IMR-90 (cell line): ENCODE measurements around the gene SLC35F3. TPM values are rescaled to one million over a fixed set of nuclear protein-coding genes. Genes with fewer than 3 reads are reported as not detected.

Experiments
- ATAC-seq: fragments of 200-7000 bp; cut with Tn5 transposase; 2 replicates; pipeline ENCODE4 v1.9.1; 2020; ENCODE audit warnings: low read depth, mild to moderate bottlenecking, moderate library complexity
- BruUV-seq: library from RNA; stranded (reverse); fragments of 400-500 nt; replicated peaks from 2 replicates; lab custom pipeline; 2021; lab: Mats Ljungman, UMichigan
- CTCF ChIA-PET: fragments of 300-600 bp; formaldehyde crosslinking; extraction: SDS; loops from one replicate; lab custom pipeline; 2021; ENCODE audit warnings: antibody characterized with exemption; lab: Yijun Ruan, JAX
- POLR2A ChIA-PET: fragments of 300-600 bp; sonication (Branson Sonifier 250); formaldehyde crosslinking; loops from one replicate; lab custom pipeline; 2022; ENCODE audit warnings: antibody characterized with exemption; ENCODE audit not compliant: unreplicated experiment; lab: Charles Lee
- DNase-seq: peaks from one replicate; pipeline ENCODE4 v3.0.0; 2013
- H2AFZ ChIP-seq: replicated peaks from 2 replicates; pipeline ENCODE3; 2013; ENCODE audit warnings: low read length, mild to moderate bottlenecking; ENCODE audit not compliant: poor library complexity
- H2AK5ac ChIP-seq: 2 replicates; pipeline ENCODE4 v1.6.1; 2013; ENCODE audit warnings: low read depth, low read length, inconsistent platforms
- H2AK9ac ChIP-seq: replicated peaks from 2 replicates; pipeline ENCODE3; 2013; ENCODE audit warnings: mild to moderate bottlenecking, low read depth, low read length, moderate library complexity; ENCODE audit not compliant: poor library complexity
- H2BK120ac ChIP-seq: 2 replicates; pipeline ENCODE4 v1.6.1; 2013; ENCODE audit warnings: low read depth, low read length, inconsistent platforms
- H2BK15ac ChIP-seq: 3 replicates; pipeline ENCODE4 v1.6.1; 2013; ENCODE audit warnings: low read depth, low read length, inconsistent platforms
- H2BK20ac ChIP-seq: 2 replicates; pipeline ENCODE4 v1.6.1; 2013; ENCODE audit warnings: low read depth, mild to moderate bottlenecking, inconsistent platforms, low read length, moderate library complexity
- H2BK5ac ChIP-seq: 2 replicates; pipeline ENCODE4 v1.6.1; 2013; ENCODE audit warnings: mild to moderate bottlenecking, low read depth, low read length, inconsistent platforms; ENCODE audit not compliant: poor library complexity, severe bottlenecking
- H3K14ac ChIP-seq: replicated peaks from 2 replicates; pipeline ENCODE4 v1.6.1; 2013; ENCODE audit warnings: low read depth, low read length, inconsistent platforms
- H3K18ac ChIP-seq: 2 replicates; pipeline ENCODE4 v1.6.1; 2013; ENCODE audit warnings: low read depth, low read length, control low read depth
- H3K23ac ChIP-seq: 2 replicates; pipeline ENCODE4 v1.6.1; 2013; ENCODE audit warnings: low read depth, low read length, inconsistent platforms
- H3K27ac ChIP-seq: 2 replicates; pipeline ENCODE4 v1.5.1; 2013; ENCODE audit warnings: mild to moderate bottlenecking, control low read depth, low read length; ENCODE audit not compliant: insufficient read depth
- H3K27me3 ChIP-seq: 2 replicates; pipeline ENCODE4 v1.6.1; 2013; ENCODE audit warnings: low read length; ENCODE audit not compliant: control insufficient read depth, insufficient read depth
- H3K36me3 ChIP-seq: 2 replicates; pipeline ENCODE4 v1.6.1; 2013; ENCODE audit warnings: low read length, mixed read lengths; ENCODE audit not compliant: control insufficient read depth, insufficient read depth
- H3K4ac ChIP-seq: 2 replicates; pipeline ENCODE4 v1.6.1; 2013; ENCODE audit warnings: low read depth, low read length, inconsistent platforms
- H3K4me1 ChIP-seq: 2 replicates; pipeline ENCODE4 v1.6.1; 2013; ENCODE audit warnings: low read length, mixed read lengths; ENCODE audit not compliant: control insufficient read depth, insufficient read depth
- H3K4me2 ChIP-seq: 2 replicates; pipeline ENCODE4 v1.6.1; 2013; ENCODE audit warnings: low read depth, mild to moderate bottlenecking, control low read depth, low read length, moderate library complexity
- H3K4me3 ChIP-seq: 2 replicates; pipeline ENCODE4 v1.5.1; 2013; ENCODE audit warnings: low read depth, mild to moderate bottlenecking, control low read depth, low read length, moderate library complexity; ENCODE audit not compliant: insufficient read depth
- H3K56ac ChIP-seq: 2 replicates; pipeline ENCODE4 v1.6.1; 2013; ENCODE audit warnings: low read length, inconsistent platforms; ENCODE audit not compliant: insufficient read depth; ENCODE audit errors: extremely low read depth
- H3K79me1 ChIP-seq, 2 experiments: 2 replicates each; pipeline ENCODE4 v1.6.1; 2013; ENCODE audit warnings: low read length in 2 of 2, inconsistent platforms in 1 of 2, low read depth in 1 of 2
- H3K9ac ChIP-seq: 2 replicates; pipeline ENCODE4 v1.6.1; 2013; ENCODE audit warnings: low read depth, low read length, control low read depth
- H3K9me1 ChIP-seq: 2 replicates; pipeline ENCODE4 v1.6.1; 2013; ENCODE audit warnings: low read length, inconsistent platforms; ENCODE audit not compliant: insufficient read depth
- H3K9me3 ChIP-seq: 2 replicates; pipeline ENCODE4 v1.6.1; 2013; ENCODE audit warnings: low read length; ENCODE audit not compliant: control insufficient read depth, insufficient read depth
- H4K20me1 ChIP-seq: 2 replicates; pipeline ENCODE4 v1.6.1; 2013; ENCODE audit warnings: low read length, inconsistent platforms; ENCODE audit not compliant: insufficient read depth
- H4K5ac ChIP-seq: 2 replicates; pipeline ENCODE4 v1.6.1; 2013; ENCODE audit warnings: mild to moderate bottlenecking, low read depth, low read length, control low read depth
- H4K8ac ChIP-seq, 2 experiments: 2 replicates each; pipeline ENCODE4 v1.6.1; 2013; ENCODE audit warnings: low read depth in 2 of 2, low read length in 2 of 2, control low read depth in 1 of 2, inconsistent platforms in 1 of 2
- H4K91ac ChIP-seq: 2 replicates; pipeline ENCODE4 v1.6.1; 2013; ENCODE audit warnings: low read depth, low read length, inconsistent platforms; ENCODE audit not compliant: insufficient read depth
- CEBPB ChIP-seq: IDR thresholded peaks from 2 replicates; pipeline ENCODE4 v1.6.1; 2012; ENCODE audit warnings: low read depth, low read length, improper control_type of control experiment
- MAZ ChIP-seq: IDR thresholded peaks from 2 replicates; pipeline ENCODE4 v1.6.1; 2012; ENCODE audit warnings: low read depth, mild to moderate bottlenecking, low read length, improper control_type of control experiment, moderate library complexity, borderline replicate concordance
- MXI1 ChIP-seq: IDR thresholded peaks from 2 replicates; pipeline ENCODE4 v1.6.1; 2012; ENCODE audit warnings: low read depth, mild to moderate bottlenecking, low read length, moderate library complexity, borderline replicate concordance
- SMC3 ChIP-seq: fragments of 150-350 bp; IDR thresholded peaks from 2 replicates; pipeline ENCODE4 v1.6.1; 2016; ENCODE audit warnings: low read depth, mild to moderate bottlenecking, antibody characterized with exemption, low read length, moderate library complexity
- WGBS, 2 experiments: methylation state at CpG; one replicate each; pipeline versions ENCODE4 v1.1.5 to v1.1.7; 2013; ENCODE audit warnings: missing lambda C conversion rate in 2 of 2; ENCODE audit not compliant: insufficient read length in 1 of 2; ENCODE audit errors: extremely low coverage in 2 of 2; 5-methylcytosine and 5-hydroxymethylcytosine counted together
- dilution Hi-C: fragments of 300-500 bp; cut with HindIII; formaldehyde crosslinking; loops from one replicate; pipeline ENCODE4 v1.14.3; 2018; ENCODE audit warnings: low sequenced_read_pairs; ENCODE audit not compliant: unreplicated experiment
- in situ Hi-C: fragments of 300-500 bp; cut with MboI; formaldehyde crosslinking; loops from 3 replicates; pipeline ENCODE4 v1.14.3; 2019; ENCODE audit warnings: low sequenced_read_pairs, inconsistent platforms, mixed read lengths
- intact Hi-C: fragments of 100-400 bp; cut with micrococcal nuclease; formaldehyde crosslinking; loops from 2 replicates; pipeline ENCODE4 v1.10.0; 2022
- polyA plus RNA-seq, 3 experiments: library from polyadenylated mRNA; depleted of rRNA; stranded (reverse); fragments of >200 nt; gene quantifications; 2 replicates each; pipeline ENCODE4 v1.2.3, GENCODE V29; 2012; ENCODE audit warnings: low replicate concordance in 1 of 3
- total RNA-seq: library from RNA; depleted of rRNA; stranded (reverse); fragments of >200 nt; gene quantifications from 2 replicates; pipeline ENCODE4 v1.2.3, GENCODE V29; 2012
- TF ChIP-seq, protein P1 (sequence below): fragments of 150-350 bp; IDR thresholded peaks from 2 replicates; pipeline ENCODE4 v1.6.1; 2017; ENCODE audit warnings: mild to moderate bottlenecking, antibody characterized with exemption, low read length, low read depth

SLC35F3 gene
- total and polyA plus RNA-seq, 2 of the 4 experiments (the other 2 are of a cell fraction), result under 0.01 to 0.17 TPM

DNA sequence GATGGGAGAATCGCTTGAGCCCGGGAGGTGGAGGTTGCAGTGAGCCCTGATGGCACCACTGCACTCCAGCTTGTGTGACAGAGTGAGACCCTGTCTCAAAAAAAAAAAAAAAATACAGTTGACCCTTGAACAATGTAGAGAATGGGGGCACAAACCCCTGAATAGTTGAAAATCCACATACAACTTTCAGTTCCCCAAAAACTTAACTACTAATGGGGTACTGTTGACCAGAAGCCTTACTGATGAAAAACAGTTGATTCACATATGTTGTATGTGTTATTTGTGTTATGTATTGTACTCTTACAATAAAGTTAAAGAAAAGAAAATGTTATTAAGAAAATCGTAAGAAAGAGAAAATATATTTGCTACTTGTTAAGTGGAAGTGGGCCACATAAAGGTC, 417.6 kb downstream of the SLC35F3 start:
- BruUV-seq, result no TSS peak
- DNase-seq (no peak), ATAC-seq (no peak)
- TF ChIP-seq MXI1 (no peak), SMC3 (no peak), CEBPB (no peak), MAZ (no peak)
- TF ChIP-seq, protein P1, sequence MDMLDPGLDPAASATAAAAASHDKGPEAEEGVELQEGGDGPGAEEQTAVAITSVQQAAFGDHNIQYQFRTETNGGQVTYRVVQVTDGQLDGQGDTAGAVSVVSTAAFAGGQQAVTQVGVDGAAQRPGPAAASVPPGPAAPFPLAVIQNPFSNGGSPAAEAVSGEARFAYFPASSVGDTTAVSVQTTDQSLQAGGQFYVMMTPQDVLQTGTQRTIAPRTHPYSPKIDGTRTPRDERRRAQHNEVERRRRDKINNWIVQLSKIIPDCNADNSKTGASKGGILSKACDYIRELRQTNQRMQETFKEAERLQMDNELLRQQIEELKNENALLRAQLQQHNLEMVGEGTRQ, result no peak
- H3K36me3 ChIP-seq, result no peaks in the 10 kb centered on the region
- ChIA-PET POLR2A (no interaction called here), CTCF (no interaction called here)
- H3K79me1 ChIP-seq, result no peaks in the 10 kb centered on the region
- no peaks in the 10 kb centered on the region for H4K20me1 ChIP-seq
- no peak overlapping the region for H2BK15ac ChIP-seq
- H3K4me3 ChIP-seq, result no peak overlapping the region
- no peak overlapping the region for H2BK5ac ChIP-seq
- H4K91ac ChIP-seq, result no peak overlapping the region
- H4K8ac ChIP-seq, result no peak overlapping the region
- WGBS, 2 experiments, result no CpG with 5 or more reads among the region's 3 CpGs
- H2AK5ac ChIP-seq, result no peak overlapping the region
- in situ Hi-C loops (loop anchor here (25.0 kb wide), 1 partner anchor 185 kb away; no protein-coding TSS in a partner anchor), dilution Hi-C loops (no loop called here), intact Hi-C loops (loop anchor here (5.0 kb wide), 1 partner anchor 155 kb away; the partner anchor contains the start of gene TARBP1)
- H3K4me2 ChIP-seq, result no peak overlapping the region
- H2BK120ac ChIP-seq, result no peak overlapping the region
- H3K18ac ChIP-seq, result no peak overlapping the region
- H2AK9ac ChIP-seq, result no peak overlapping the region
- no peak overlapping the region for H3K4ac ChIP-seq
- H3K27ac ChIP-seq, result no peak overlapping the region
- H3K9me1 ChIP-seq, result no peaks in the 10 kb centered on the region
- no peak overlapping the region for H4K5ac ChIP-seq
- no peak overlapping the region for H3K9ac ChIP-seq
- no peak overlapping the region for H2BK20ac ChIP-seq
- no peak overlapping the region for H3K14ac ChIP-seq
- H3K23ac ChIP-seq, result no peak overlapping the region
- peaks cover 3% of the 10 kb centered on the region for H3K4me1 ChIP-seq
- peaks cover 4% of the 10 kb centered on the region for H3K27me3 ChIP-seq
- H2AFZ ChIP-seq, result no peak overlapping the region
- no peaks in the 10 kb centered on the region for H3K9me3 ChIP-seq
- no peak overlapping the region for H3K56ac ChIP-seq
